IPS-15b (cell line): ENCODE results near the gene SLC25A13.

Experiments
- H3K27me3 ChIP-seq: one replicate; pipeline ENCODE4 v1.6.1; 2013; ENCODE audit warnings: low read length; ENCODE audit not compliant: control insufficient read depth, insufficient read depth
- H3K36me3 ChIP-seq: one replicate; pipeline ENCODE4 v1.6.1; 2013; ENCODE audit warnings: low read length; ENCODE audit not compliant: control insufficient read depth, insufficient read depth
- H3K4me1 ChIP-seq: one replicate; pipeline ENCODE4 v1.6.1; 2013; ENCODE audit warnings: mild to moderate bottlenecking, low read length; ENCODE audit not compliant: control insufficient read depth, insufficient read depth
- H3K4me3 ChIP-seq: one replicate; pipeline ENCODE4 v1.5.1; 2013; ENCODE audit warnings: low read depth, low read length
- H3K9ac ChIP-seq: one replicate; pipeline ENCODE4 v1.6.1; 2013; ENCODE audit warnings: low read depth, mild to moderate bottlenecking, low read length
- H3K9me3 ChIP-seq: one replicate; pipeline ENCODE4 v1.6.1; 2013; ENCODE audit warnings: mild to moderate bottlenecking, low read length; ENCODE audit not compliant: control insufficient read depth, insufficient read depth

Gene SLC25A13

GRCh38 chr7:96217147-96217546, 104.8 kb downstream of the SLC25A13 start:
- H3K9ac ChIP-seq: no peak overlapping the region
- no peaks in the 10 kb centered on the region for H3K27me3 ChIP-seq
- H3K4me3 ChIP-seq: no peak overlapping the region
- peaks cover 1% of the 10 kb centered on the region for H3K4me1 ChIP-seq
- no peaks in the 10 kb centered on the region for H3K36me3 ChIP-seq
- no peaks in the 10 kb centered on the region for H3K9me3 ChIP-seq

DNA sequence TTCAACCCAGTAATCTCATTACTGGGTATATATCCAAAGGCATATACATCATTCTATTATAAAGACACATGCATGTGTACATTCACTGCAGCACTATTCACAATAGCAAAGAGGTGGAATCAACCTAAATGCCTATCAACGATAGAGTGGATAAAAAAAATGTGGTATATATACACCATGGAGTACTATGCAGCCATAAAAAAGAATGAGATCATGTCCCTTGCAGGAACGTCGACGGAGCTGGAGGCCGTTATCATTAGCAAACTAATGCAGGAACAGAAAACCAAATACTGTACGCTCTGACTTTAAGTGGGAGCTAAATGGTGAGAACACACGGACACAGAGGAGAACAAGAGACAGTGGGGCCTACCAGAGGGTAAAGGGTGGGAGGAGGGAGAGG, 105.5 kb downstream of the SLC25A13 start:
- H3K4me3 ChIP-seq: no peak overlapping the region
- no peaks in the 10 kb centered on the region for H3K27me3 ChIP-seq
- no peaks in the 10 kb centered on the region for H3K9me3 ChIP-seq
- peaks cover 8% of the 10 kb centered on the region for H3K4me1 ChIP-seq
- no peaks in the 10 kb centered on the region for H3K36me3 ChIP-seq
- H3K9ac ChIP-seq: no peak overlapping the region

DNA sequence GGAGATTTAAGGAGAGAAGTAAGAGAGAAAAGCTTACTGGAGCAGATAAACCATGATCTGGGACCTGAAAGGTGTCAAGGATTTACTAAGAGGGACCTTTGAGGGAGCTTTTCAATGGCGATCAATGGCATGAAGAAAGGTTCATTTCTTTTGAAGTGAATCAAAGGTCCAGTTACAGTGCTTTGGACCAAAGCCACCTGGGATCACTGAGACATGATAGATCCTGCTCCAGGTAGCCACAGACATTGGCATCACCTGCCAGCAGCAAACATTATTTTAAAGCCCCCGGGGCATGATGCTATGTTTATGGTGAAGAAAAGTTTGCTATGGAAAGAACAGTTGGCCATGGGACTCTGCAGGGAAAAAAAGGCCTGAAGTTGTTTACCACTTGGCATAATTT, 109.4 kb downstream of the SLC25A13 start:
- H3K27me3 ChIP-seq: no peaks in the 10 kb centered on the region
- H3K4me3 ChIP-seq: no peak overlapping the region
- H3K9ac ChIP-seq: no peak overlapping the region
- H3K36me3 ChIP-seq: no peaks in the 10 kb centered on the region
- peaks cover 8% of the 10 kb centered on the region for H3K4me1 ChIP-seq
- H3K9me3 ChIP-seq: no peaks in the 10 kb centered on the region

- no peak overlapping the region for H3K9ac ChIP-seq
- no peaks in the 10 kb centered on the region for H3K36me3 ChIP-seq
- H3K4me1 ChIP-seq: peaks cover 8% of the 10 kb centered on the region
- no peaks in the 10 kb centered on the region for H3K9me3 ChIP-seq
- no peaks in the 10 kb centered on the region for H3K27me3 ChIP-seq
- H3K4me3 ChIP-seq: no peak overlapping the region
Measured at GRCh38 chr7:96211954-96212353, 109.9 kb downstream of the SLC25A13 start.

- H3K9ac ChIP-seq: no peak overlapping the region
- H3K27me3 ChIP-seq: no peaks in the 10 kb centered on the region
- H3K9me3 ChIP-seq: no peaks in the 10 kb centered on the region
- H3K4me3 ChIP-seq: no peak overlapping the region
- H3K4me1 ChIP-seq: no peaks in the 10 kb centered on the region
- no peaks in the 10 kb centered on the region for H3K36me3 ChIP-seq
Measured at GRCh38 chr7:96205665-96206064, 116.2 kb downstream of the SLC25A13 start.

GRCh38 chr7:96204601-96205000, 117.3 kb downstream of the SLC25A13 start:
- no peaks in the 10 kb centered on the region for H3K4me1 ChIP-seq
- H3K4me3 ChIP-seq: no peak overlapping the region
- no peaks in the 10 kb centered on the region for H3K36me3 ChIP-seq
- H3K27me3 ChIP-seq: no peaks in the 10 kb centered on the region
- H3K9ac ChIP-seq: no peak overlapping the region
- no peaks in the 10 kb centered on the region for H3K9me3 ChIP-seq

DNA sequence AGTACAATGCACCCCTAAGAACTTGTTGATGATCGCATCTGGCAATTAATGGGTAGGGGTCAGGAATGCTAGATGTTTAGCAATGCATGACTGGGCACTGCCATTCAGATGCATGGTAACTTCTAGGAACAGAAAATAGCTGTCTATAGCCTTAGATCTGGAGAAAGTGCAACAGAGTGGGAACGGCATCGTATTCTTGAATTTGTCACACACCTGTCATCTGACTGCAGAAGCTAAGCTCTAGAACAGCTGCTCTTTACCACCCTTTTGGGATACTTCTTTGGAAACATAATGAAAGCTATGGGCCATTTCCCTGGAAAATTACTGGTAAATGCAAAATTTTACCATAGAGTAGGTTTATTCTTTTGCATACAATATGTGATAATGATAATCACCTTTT, 118.1 kb downstream of the SLC25A13 start:
- Histone ChIP-seq H3K4me1 (peaks cover 4% of the 10 kb centered on the region), H3K9ac (no peak overlapping the region), H3K36me3 (no peaks in the 10 kb centered on the region), H3K4me3 (no peak overlapping the region), H3K27me3 (peaks cover 6% of the 10 kb centered on the region), H3K9me3 (no peaks in the 10 kb centered on the region)

GRCh38 chr7:96202102-96202501, 119.8 kb downstream of the SLC25A13 start:
- H3K9ac ChIP-seq: no peak overlapping the region
- H3K4me1 ChIP-seq: peaks cover 15% of the 10 kb centered on the region
- no peaks in the 10 kb centered on the region for H3K36me3 ChIP-seq
- H3K9me3 ChIP-seq: no peaks in the 10 kb centered on the region
- H3K27me3 ChIP-seq: peaks cover 6% of the 10 kb centered on the region
- no peak overlapping the region for H3K4me3 ChIP-seq

DNA sequence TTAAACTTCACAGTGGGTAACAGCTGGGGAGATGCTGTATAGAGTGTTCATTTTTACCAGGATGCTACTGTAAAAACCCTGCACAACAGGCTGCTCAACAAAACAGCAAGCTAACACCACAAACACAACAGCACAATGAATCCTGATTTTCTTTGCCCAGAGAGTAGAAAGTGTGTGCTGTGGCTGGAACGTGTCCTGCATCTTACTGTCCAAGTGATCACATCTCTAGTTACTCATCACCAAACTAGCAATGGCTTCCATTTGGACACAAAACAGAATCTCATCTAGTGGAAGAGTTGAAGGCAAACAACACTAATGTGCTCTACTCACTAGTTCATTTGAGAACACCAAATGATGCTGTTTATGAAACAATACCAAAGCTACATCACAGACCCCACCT, 121.2 kb downstream of the SLC25A13 start:
- H3K36me3 ChIP-seq: no peaks in the 10 kb centered on the region
- no peak overlapping the region for H3K4me3 ChIP-seq
- H3K9ac ChIP-seq: no peak overlapping the region
- peaks cover 15% of the 10 kb centered on the region for H3K4me1 ChIP-seq
- H3K27me3 ChIP-seq: peaks cover 6% of the 10 kb centered on the region
- H3K9me3 ChIP-seq: no peaks in the 10 kb centered on the region

- no peak overlapping the region for H3K9ac ChIP-seq
- H3K4me1 ChIP-seq: peaks cover 15% of the 10 kb centered on the region
- no peaks in the 10 kb centered on the region for H3K9me3 ChIP-seq
- H3K27me3 ChIP-seq: peaks cover 6% of the 10 kb centered on the region
- no peak overlapping the region for H3K4me3 ChIP-seq
- H3K36me3 ChIP-seq: no peaks in the 10 kb centered on the region
Measured at GRCh38 chr7:96199421-96199820, 122.5 kb downstream of the SLC25A13 start.

- Histone ChIP-seq H3K4me1 (peaks cover 15% of the 10 kb centered on the region), H3K9me3 (no peaks in the 10 kb centered on the region), H3K4me3 (no peak overlapping the region), H3K36me3 (no peaks in the 10 kb centered on the region), H3K27me3 (peaks cover 6% of the 10 kb centered on the region), H3K9ac (no peak overlapping the region)
Measured at GRCh38 chr7:96198047-96198636, 123.8 kb downstream of the SLC25A13 start.

DNA sequence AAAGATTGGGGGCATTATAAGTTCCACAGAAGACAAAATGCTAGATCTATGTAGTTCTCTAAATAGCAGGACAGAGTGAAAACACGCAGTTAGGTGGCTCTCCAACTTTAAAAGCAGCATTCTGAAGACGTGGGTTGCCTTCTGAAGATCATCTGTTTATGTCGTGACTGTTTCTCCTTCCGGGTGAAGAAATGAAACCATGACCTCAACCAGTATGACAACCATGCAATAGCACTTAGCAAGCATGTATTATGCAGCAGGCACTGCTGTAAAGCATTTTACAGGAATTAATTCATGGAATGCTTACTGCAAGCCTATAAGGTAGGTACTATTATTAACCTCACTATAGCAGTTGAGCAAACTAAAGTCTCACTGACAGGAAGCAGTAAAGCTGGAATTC, 125.2 kb downstream of the SLC25A13 start:
- H3K9ac ChIP-seq: no peak overlapping the region
- no peak overlapping the region for H3K4me3 ChIP-seq
- no peaks in the 10 kb centered on the region for H3K36me3 ChIP-seq
- peaks cover 15% of the 10 kb centered on the region for H3K4me1 ChIP-seq
- H3K27me3 ChIP-seq: peaks cover 6% of the 10 kb centered on the region
- H3K9me3 ChIP-seq: no peaks in the 10 kb centered on the region
